Fibroblast of skin of right biceps (primary cell): Measurements from ENCODE around the gene NRIP2.

ENCODE experiments used
- DNase-seq: peaks from one replicate; pipeline ENCODE4 v3.0.0-alpha.2; 2013

The NRIP2 gene

GRCh38 chr12:2804393-2805142 is 30.3 kb downstream of the NRIP2 start:
- DNase-seq: peak; percentile 34

GRCh38 chr12:2803635-2804392 is 31.0 kb downstream of the NRIP2 start:
- no peak for DNase-seq

GRCh38 chr12:2801044-2801783 is 33.6 kb downstream of the NRIP2 start:
- no peak for DNase-seq

GRCh38 chr12:2800046-2800570 is 34.7 kb downstream of the NRIP2 start:
- DNase-seq: no peak

- DNase-seq: no peak
Observed at GRCh38 chr12:2797721-2798418, 37.0 kb downstream of the NRIP2 start.

GRCh38 chr12:2796187-2796666 is 38.6 kb downstream of the NRIP2 start:
- no peak for DNase-seq

GRCh38 chr12:2795291-2796186 is 39.3 kb downstream of the NRIP2 start:
- DNase-seq: peak; percentile 62

GRCh38 chr12:2794736-2795289 is 40.0 kb downstream of the NRIP2 start, which contains the start of gene FKBP4:
FKBP4 (plus strand) TSS chr12:2794970; CDS start chr12:2795140, 170 bp downstream.
- DNase-seq: peak; percentile 85

GRCh38 chr12:2794191-2794735 is 40.6 kb downstream of the NRIP2 start:
- no peak for DNase-seq

GRCh38 chr12:2793561-2793960 is 41.3 kb downstream of the NRIP2 start:
- no peak for DNase-seq

GRCh38 chr12:2792671-2793500 is 41.9 kb downstream of the NRIP2 start:
- DNase-seq: no peak

- no peak for DNase-seq
Observed at GRCh38 chr12:2791089-2791488, 43.7 kb downstream of the NRIP2 start.

GRCh38 chr12:2785017-2785416 is 49.8 kb downstream of the NRIP2 start:
- no peak for DNase-seq

GRCh38 chr12:2783936-2784600 is 50.8 kb downstream of the NRIP2 start:
- DNase-seq: peak; percentile 40

- DNase-seq: no peak
Observed at GRCh38 chr12:2779281-2779680, 55.6 kb downstream of the NRIP2 start.

- no peak for DNase-seq
Observed at GRCh38 chr12:2776129-2776806, 58.6 kb downstream of the NRIP2 start.

GRCh38 chr12:2775431-2775830 is 59.4 kb downstream of the NRIP2 start:
- DNase-seq: no peak
